Fibroblast of villous mesenchyme (primary cell): ENCODE data around the gene MPV17. TPM values are rescaled to one million over a fixed set of nuclear protein-coding genes. Genes with fewer than 3 reads are reported as not detected.
"Not testable (repeated sequence)": the region's sequence is repeated elsewhere in the genome, so short reads cannot be mapped to it uniquely, and the experiment has no call there.

Source experiments
- DNase-seq: peaks from one replicate; pipeline ENCODE4 v3.0.0-alpha.2; 2010; ENCODE audit warnings: low read depth
- H3K4me3 ChIP-seq: 2 replicates; pipeline ENCODE4 v1.5.1; 2011; ENCODE audit warnings: low read depth, mild to moderate bottlenecking, low read length
- total RNA-seq: library from RNA; depleted of rRNA; stranded (reverse); fragments of >200 nt; gene quantifications from 2 replicates; pipeline ENCODE4 v1.2.3, GENCODE V29; 2012
- TF ChIP-seq, protein P1 (sequence below): IDR thresholded peaks from 2 replicates; pipeline ENCODE4 v1.5.1; 2012; ENCODE audit warnings: low read depth, mild to moderate bottlenecking, low read length; ENCODE audit not compliant: insufficient read depth

The MPV17 gene
- total RNA-seq, 1 donor: 73.8 TPM

DNA sequence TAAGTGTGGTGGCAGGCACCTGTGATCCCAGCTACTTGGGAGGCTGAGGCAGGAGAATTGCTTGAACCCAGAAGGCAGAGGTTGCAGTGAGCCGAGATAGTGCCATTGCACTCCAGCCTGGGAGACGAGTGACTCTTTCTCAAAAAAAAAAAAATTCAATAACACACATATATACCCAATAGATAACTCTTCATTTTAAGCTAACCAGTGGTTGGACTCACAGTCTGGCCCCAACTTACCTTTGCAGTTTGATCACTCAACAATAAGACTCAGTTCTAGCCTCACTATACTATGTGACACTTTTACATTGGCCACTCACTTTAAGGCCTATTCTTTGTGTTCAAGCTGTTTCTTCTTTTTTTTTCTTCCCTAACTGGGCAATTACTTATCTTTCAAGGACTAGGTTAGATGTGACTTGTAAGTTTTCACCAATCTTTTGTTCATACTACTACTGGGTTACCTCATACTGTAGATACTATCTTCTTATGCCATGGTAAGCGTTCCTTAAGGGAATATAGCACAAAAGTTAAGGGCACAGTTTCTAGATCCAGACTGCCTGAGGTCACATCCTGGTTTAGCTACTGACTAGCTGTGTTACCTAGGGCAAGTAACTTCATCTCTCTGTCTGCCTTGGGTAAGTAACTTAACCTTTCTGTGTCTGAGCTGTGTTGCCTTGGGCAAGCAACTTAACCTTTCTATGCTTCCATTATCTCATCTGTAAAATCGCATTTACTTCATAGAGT, 40.0 kb upstream of the MPV17 start:
- H3K4me3 ChIP-seq: no peak overlapping the region
- TF ChIP-seq, protein P1, sequence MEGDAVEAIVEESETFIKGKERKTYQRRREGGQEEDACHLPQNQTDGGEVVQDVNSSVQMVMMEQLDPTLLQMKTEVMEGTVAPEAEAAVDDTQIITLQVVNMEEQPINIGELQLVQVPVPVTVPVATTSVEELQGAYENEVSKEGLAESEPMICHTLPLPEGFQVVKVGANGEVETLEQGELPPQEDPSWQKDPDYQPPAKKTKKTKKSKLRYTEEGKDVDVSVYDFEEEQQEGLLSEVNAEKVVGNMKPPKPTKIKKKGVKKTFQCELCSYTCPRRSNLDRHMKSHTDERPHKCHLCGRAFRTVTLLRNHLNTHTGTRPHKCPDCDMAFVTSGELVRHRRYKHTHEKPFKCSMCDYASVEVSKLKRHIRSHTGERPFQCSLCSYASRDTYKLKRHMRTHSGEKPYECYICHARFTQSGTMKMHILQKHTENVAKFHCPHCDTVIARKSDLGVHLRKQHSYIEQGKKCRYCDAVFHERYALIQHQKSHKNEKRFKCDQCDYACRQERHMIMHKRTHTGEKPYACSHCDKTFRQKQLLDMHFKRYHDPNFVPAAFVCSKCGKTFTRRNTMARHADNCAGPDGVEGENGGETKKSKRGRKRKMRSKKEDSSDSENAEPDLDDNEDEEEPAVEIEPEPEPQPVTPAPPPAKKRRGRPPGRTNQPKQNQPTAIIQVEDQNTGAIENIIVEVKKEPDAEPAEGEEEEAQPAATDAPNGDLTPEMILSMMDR: no peak
- DNase-seq: no peak

DNA sequence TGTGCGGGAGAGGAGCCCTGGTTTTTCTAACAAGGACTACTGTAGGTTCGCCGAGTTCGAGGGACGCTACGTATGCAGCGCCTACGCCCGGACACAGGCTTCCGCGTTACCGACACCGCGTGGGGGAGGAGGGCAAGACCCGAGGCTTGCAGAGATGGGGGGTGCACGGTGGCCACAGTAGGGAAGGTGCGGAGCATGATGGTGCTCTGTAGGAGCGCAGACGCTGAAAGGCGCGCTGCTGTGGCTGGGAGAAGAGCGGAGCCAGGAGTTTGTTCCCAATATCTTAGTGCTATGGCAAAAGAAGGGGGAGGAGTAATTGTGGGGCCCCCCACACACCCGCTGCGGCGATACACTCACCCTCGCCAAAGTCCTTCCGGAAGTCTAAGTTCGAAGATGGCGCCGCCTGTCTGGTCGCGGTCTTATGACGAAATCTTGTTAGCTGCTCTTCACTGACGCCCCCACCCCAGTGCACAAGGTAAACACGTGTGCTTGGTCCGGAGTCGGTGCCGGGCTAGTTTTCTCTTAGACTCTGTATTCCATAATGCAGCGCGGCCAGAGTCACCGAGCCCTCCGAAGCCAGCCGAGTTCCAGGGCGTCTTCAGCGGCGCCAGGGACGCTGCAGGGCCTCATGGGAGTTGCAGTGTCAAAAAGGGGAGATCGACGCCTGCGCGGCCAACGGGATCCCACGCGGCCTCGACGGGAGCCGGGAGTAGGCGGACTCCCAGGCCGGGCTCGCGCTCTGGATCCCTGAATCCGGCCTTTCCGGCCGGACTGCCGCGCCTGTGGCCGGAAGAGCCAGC, 33.7 kb upstream of the MPV17 start, which contains the start of gene GTF3C2:
GTF3C2 (minus strand) TSS at position 383 of the 800 bp plus-strand sequence. CDS start 13,210 bp downstream, outside the sequence.
- TF ChIP-seq, protein P1: no peak
- DNase-seq: peak; percentile 98
- peak within 1 kb of the TSS; percentile 91 for H3K4me3 ChIP-seq

DNA sequence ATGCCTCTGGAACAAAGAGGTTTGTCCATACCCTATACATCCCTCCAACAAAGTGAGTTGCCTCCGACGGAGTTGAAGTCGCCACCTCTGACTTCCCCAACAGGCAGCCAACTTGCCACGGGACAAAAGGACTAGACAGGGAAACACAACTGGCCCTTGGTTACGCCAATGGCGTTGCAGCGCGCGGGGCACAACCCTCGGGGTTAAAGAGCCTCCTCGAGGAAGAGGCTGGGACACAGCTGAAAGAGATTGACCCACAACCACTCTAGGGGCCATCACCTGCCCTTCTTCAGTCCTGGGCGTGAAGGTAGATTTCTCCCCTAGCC, 33.1 kb upstream of the MPV17 start:
- peak overlapping the region; percentile 91 for H3K4me3 ChIP-seq
- peak; percentile 76 for DNase-seq
- TF ChIP-seq, protein P1: no peak

DNA sequence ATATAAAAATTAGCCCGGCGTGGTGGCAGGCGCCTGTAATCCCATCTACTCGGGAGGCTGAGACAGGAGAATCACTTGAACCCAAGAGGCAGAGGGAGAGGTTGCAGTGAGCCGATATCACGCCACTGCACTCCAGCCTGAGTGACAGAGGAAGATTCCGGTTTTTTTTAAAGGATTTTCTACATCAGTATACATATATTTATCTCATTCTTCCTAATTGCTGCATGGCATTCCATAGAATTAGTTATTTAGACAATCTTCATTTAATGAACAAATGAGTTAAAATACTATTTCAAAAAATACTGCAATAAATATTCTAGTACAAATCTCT, 31.7 kb upstream of the MPV17 start:
- DNase-seq: no peak

DNA sequence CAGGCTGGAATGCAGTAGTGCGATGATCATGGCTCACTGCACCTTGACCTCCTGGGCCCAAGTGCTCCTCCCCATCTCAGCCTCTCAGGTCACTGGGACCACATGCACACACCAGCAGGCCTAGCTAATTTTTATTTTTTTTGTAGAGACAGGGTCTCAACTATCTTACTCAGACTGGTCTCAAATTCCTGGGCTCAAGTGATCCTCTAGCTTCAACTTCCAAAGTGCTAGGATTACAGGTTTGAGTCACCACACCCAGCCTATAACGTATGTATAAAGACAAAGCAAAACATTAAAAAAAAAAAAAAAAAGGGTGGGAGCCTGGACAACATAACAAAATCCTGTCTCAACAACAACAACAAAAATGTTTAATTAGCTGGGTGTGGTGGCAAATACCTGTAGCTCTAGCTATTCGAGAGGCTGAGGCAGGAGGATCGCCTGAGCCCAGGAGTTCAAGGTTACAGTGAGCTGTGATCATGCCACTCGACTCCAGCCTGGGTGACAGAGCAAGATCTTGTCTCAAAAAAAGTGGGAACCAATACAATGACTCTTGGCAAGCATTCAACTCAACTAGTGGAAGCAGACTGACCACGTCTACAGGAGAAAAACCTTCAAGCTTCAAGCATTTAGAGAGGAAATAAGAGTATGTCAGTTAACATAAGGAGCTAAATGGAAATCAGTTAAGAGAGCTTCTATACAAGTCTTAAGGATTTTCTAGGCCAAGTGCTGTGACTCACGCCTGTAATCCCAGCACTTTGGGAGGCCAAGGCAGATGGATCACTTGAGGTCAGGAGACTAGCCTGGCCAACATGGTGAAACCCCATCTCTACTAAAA, 31.1 kb upstream of the MPV17 start:
- TF ChIP-seq, protein P1: no peak
- peak; percentile 73 for DNase-seq
- H3K4me3 ChIP-seq: no peak overlapping the region

More for the DNA sequence above, 31.7 kb upstream of the MPV17 start:
- TF ChIP-seq, protein P1: no peak
- no peak overlapping the region for H3K4me3 ChIP-seq

DNA sequence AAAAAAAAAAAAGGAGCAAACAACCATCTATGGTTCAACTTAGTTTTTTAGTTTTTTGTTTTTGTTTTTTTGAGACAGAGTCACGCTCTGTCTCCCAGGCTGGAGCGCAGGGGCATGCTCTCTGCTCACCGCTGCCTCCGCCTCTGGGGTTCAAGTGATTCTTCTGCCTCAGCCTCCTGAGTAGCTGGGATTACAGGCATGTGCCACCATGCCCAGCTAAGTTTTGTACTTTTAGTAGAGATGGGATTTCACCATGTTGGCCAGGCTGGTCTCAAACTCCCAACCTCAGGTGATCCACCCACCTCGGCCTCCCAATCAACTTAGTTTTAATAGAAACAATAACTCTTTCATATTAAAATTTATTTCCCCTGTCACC, 30.5 kb upstream of the MPV17 start:
- not testable (repeated sequence) for DNase-seq, H3K4me3 ChIP-seq
